Activated naive CD4-positive, alpha-beta T cell treated with anti-CD3 and anti-CD28 coated beads, Interleukin-2, amount 10 ng/mL, durations not matched to agents 7 days and 5 days (primary cell): ENCODE measurements around the gene MYO1D.

Experiments used
- CTCF ChIA-PET: fragments of 350-600 bp; sonication (Branson Sonifier 250); formaldehyde crosslinking; loops from one replicate; lab custom pipeline; 2021; ENCODE audit warnings: antibody characterized with exemption; lab: Charles Lee
- DNase-seq: peaks from one replicate; pipeline ENCODE4 v3.0.0-alpha.2; 2020
- H3K27ac Mint-ChIP-seq: one replicate; pipeline ENCODE4 v1.8.0; 2021; ENCODE audit warnings: mild to moderate bottlenecking, moderate library complexity, mixed read lengths
- H3K27me3 Mint-ChIP-seq: one replicate; pipeline ENCODE4 v1.8.0; 2021; ENCODE audit warnings: mild to moderate bottlenecking, mixed read lengths
- H3K36me3 Mint-ChIP-seq: one replicate; pipeline ENCODE4 v1.8.0; 2021; ENCODE audit warnings: mixed read lengths
- H3K4me1 Mint-ChIP-seq: one replicate; pipeline ENCODE4 v1.8.0; 2021; ENCODE audit warnings: mixed read lengths
- H3K4me3 Mint-ChIP-seq: one replicate; pipeline ENCODE4 v1.8.0; 2021; ENCODE audit warnings: mild to moderate bottlenecking, moderate library complexity, mixed read lengths
- H3K9me3 Mint-ChIP-seq: one replicate; pipeline ENCODE4 v1.8.0; 2021; ENCODE audit warnings: mixed read lengths

Gene MYO1D

DNA sequence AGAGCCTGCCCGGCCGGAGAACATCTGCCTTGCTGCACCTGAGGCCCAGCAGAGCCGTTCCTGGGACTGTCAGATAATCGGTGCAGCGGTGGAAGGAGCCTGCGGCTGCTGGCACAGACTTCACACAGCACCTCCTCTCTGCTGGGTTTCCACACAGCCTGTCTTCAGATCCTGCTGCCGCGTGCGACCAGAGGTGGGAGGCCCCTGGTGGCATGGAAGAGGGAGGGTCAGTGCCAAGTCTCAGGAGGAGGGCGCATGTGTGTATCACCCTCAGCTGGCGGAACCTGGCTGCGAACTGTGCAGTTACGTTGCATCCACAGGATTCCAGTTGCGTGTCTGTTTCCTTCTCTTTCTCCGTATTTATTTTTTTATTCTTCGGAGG is 386.8 kb downstream of the MYO1D start:
- peak overlapping the region; percentile 67 for H3K27ac Mint-ChIP-seq
- H3K36me3 Mint-ChIP-seq: peaks cover 33% of the 10 kb centered on the region
- CTCF ChIA-PET: interaction anchor here (1.1 to 4.7 kb wide), 7 partner anchors 8 to 169 kb away, joined by 3 to 23 read pairs (median 6); no protein-coding TSS in a partner anchor
- peaks cover 7% of the 10 kb centered on the region for H3K27me3 Mint-ChIP-seq
- peak; percentile 34 for DNase-seq
- no peaks in the 10 kb centered on the region for H3K9me3 Mint-ChIP-seq
- peak overlapping the region; percentile 80 for H3K4me3 Mint-ChIP-seq
- peaks cover 78% of the 10 kb centered on the region for H3K4me1 Mint-ChIP-seq

DNA sequence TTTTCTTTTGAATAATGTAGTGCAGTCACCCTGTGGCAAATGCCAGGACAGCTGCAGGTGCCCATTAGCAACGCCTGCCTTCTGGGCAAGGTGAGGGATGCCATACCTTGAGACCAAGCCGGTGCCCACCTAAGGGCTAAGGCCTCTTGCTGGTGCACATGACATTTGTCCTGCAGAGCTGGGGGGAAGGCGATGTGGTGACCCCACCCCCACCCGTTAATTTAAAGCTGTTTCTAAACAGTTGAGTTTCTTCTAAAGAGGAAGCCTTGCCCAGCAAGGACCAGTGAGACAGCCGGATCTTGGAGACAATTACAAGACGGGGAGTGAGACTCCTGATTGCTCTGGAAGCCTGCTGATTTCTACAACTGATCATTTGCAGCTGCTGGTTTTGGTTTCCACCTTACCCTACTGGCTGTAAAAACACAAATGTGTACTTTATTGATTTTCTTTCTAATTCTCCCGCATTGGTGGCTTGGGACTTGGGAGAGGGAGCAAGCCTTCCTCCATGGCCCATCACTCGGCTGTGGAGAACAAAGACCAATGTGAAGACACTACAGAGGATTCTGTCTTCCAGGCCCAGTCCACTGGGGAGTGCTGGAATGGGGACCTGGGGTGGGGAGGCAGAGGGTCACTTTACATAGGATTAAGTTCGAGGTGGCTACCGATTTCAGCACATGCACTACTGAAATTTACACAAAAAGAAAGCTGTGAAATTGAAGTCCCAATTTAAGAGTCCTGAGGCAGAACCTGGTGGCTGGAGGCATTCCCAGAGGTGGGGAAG is 387.4 kb downstream of the MYO1D start:
- peak overlapping the region; percentile 80 for H3K4me3 Mint-ChIP-seq
- DNase-seq: no peak
- H3K27me3 Mint-ChIP-seq: peaks cover 7% of the 10 kb centered on the region
- peaks cover 74% of the 10 kb centered on the region for H3K4me1 Mint-ChIP-seq
- CTCF ChIA-PET: interaction anchor here (0.8 to 4.7 kb wide), 7 partner anchors 8 to 119 kb away, joined by 3 to 23 read pairs (median 6); no protein-coding TSS in a partner anchor
- H3K9me3 Mint-ChIP-seq: no peaks in the 10 kb centered on the region
- peaks cover 33% of the 10 kb centered on the region for H3K36me3 Mint-ChIP-seq
- H3K27ac Mint-ChIP-seq: peak overlapping the region; percentile 77

DNA sequence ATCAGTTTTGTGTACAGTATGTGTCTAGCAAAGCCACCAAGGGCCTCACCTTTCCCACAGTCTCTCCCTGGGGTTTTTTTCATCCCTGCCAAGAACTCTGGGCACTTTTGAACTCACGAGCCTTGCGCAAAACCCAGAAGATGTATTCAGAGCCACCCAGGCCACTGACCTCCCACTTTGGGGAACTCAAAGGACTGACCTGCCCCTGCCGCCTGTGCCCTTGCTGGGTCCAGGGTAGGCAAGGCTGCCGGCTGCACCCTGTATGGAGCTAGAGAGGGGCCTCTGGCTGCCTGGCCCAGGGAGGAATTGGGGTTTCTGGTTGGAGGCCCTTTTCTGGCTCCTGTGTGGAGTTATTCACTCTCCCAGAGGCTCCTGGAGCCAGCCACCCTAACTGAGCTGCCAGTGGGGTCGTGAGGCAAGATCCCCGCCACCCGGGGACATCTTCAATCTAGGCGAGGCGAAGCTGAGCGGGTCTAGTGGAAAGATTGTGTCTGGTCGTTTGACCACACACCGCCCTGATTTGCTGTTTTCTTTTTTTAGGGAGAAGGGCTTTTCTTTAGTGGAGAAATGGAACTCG is 388.2 kb downstream of the MYO1D start:
- Mint-ChIP-seq H3K9me3 (no peaks in the 10 kb centered on the region), H3K36me3 (peaks cover 33% of the 10 kb centered on the region), H3K4me1 (peaks cover 69% of the 10 kb centered on the region), H3K27me3 (peaks cover 7% of the 10 kb centered on the region), H3K27ac (no peak overlapping the region), H3K4me3 (peak overlapping the region; percentile 80)
- CTCF ChIA-PET: interaction anchor here (0.8 to 4.7 kb wide), 7 partner anchors 8 to 120 kb away, joined by 3 to 23 read pairs (median 6); no protein-coding TSS in a partner anchor
- DNase-seq: no peak

DNA sequence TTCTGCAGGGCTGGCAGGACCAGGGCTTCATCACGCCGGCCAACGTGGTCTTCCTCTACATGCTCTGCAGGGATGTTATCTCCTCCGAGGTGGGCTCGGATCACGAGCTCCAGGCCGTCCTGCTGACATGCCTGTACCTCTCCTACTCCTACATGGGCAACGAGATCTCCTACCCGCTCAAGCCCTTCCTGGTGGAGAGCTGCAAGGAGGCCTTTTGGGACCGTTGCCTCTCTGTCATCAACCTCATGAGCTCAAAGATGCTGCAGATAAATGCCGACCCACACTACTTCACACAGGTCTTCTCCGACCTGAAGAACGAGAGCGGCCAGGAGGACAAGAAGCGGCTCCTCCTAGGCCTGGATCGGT is 388.8 kb downstream of the MYO1D start:
- Mint-ChIP-seq H3K27me3 (peaks cover 7% of the 10 kb centered on the region), H3K9me3 (no peaks in the 10 kb centered on the region), H3K4me1 (peaks cover 67% of the 10 kb centered on the region), H3K4me3 (peak overlapping the region; percentile 80), H3K27ac (no peak overlapping the region), H3K36me3 (peaks cover 36% of the 10 kb centered on the region)
- CTCF ChIA-PET: interaction anchor here (0.9 to 4.7 kb wide), 6 partner anchors 26 to 120 kb away, joined by 3 to 23 read pairs (median 8); partner anchors contain the start of gene PSMD11
- DNase-seq: no peak

DNA sequence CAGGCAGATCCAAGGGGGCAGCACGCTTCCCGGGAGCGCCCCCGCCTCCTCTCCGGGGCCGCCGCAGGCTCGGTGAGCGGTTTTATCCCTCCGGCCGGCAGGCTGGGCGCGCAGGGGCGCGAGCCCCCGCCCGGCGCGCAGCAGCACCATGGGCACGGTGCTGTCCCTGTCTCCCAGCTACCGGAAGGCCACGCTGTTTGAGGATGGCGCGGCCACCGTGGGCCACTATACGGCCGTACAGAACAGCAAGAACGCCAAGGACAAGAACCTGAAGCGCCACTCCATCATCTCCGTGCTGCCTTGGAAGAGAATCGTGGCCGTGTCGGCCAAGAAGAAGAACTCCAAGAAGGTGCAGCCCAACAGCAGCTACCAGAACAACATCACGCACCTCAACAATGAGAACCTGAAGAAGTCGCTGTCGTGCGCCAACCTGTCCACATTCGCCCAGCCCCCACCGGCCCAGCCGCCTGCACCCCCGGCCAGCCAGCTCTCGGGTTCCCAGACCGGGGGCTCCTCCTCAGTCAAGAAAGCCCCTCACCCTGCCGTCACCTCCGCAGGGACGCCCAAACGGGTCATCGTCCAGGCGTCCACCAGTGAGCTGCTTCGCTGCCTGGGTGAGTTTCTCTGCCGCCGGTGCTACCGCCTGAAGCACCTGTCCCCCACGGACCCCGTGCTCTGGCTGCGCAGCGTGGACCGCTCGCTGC is 389.3 kb downstream of the MYO1D start:
- Mint-ChIP-seq H3K4me3 (peak overlapping the region; percentile 80), H3K9me3 (no peaks in the 10 kb centered on the region), H3K27me3 (peaks cover 7% of the 10 kb centered on the region), H3K27ac (peak overlapping the region; percentile 76), H3K4me1 (peaks cover 61% of the 10 kb centered on the region), H3K36me3 (peaks cover 37% of the 10 kb centered on the region)
- CTCF ChIA-PET: interaction anchor here (0.9 to 4.7 kb wide), 6 partner anchors 25 to 121 kb away, joined by 3 to 23 read pairs (median 6); partner anchors contain the start of gene PSMD11
- DNase-seq: peak; percentile 57

DNA sequence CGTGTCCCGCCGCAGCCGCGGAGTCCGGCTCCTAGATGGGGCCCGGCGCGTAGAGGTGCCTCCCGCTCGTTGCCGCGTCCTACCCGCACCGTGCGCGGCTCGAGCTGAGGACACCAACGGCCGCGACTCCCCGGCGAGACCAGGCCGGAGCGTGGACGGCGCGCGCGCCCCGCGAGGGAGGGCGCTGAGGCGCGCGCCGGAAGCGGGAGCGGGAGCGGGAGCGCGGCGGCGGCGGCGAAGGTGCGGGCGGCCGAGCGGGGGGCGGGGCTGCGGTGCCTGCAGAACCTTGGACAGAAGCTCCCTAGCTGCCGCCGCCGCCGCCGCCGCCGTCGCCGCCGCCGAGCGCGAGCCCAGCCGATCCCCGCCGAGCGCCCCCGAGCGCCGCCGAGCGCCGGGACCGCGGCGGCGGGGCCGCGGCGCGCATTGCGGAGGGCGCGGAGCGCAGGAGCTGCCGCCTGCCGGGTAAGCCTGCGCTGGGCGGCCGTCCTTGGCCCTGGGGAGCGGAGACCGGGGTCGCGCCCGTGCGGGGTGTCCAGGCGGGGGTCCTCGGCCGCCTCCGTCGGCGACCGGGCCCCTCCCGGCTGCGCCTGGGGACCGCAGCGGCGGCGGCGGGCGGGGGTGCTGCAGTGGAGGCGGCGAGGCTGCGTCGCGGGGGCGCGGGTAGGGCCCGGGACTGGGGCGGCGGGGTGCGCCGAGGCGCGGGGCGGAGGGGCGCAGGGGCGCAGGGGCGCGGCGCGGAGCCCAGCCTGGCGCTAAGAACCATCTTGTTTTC is 390.0 kb downstream of the MYO1D start, which contains the start of gene CDK5R1:
Gene CDK5R1 (plus strand): TSS at position 293 of the 772 bp plus-strand sequence. CDS start 628 bp downstream, outside the sequence.
- Mint-ChIP-seq H3K27me3 (peaks cover 7% of the 10 kb centered on the region), H3K4me1 (peaks cover 54% of the 10 kb centered on the region), H3K4me3 (peak within 1 kb of the TSS; percentile 80), H3K27ac (peak within 1 kb of the TSS; percentile 77), H3K9me3 (no peaks in the 10 kb centered on the region), H3K36me3 (peaks cover 35% of the 10 kb centered on the region)
- DNase-seq: peak; percentile 83
- CTCF ChIA-PET: interaction anchor here (0.9 to 3.5 kb wide), 5 partner anchors 38 to 172 kb away, joined by 3 to 22 read pairs (median 5); partner anchors contain the start of gene PSMD11

DNA sequence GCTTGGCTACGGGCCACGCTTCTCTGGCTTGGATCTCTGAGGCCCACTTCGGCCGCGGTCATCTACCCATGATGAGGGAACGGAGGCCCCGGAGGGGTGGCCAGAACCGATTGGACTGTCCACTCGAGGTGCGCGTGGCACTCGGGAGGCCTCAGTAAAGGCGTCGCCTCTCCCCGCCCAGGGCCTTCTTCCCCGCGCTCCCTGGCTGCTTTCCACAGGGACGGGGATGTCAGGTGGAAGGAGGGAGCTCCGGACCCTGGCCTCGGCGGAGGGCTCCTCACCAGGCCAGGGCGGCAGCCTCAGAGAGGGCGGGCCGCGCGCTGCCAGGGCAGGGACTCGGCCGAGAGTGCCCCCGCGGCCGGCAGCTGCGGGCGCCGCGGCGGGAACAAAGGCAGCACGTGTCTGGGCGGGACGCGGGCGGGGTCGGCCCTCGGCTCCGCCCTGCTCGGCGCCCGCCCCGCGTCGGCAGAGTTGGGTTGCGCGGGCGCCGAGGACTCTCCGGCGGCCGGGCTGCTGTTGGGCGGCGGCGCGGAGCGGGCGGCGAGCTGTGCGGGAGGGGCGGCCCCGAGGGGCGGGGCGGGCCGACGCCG is 390.7 kb downstream of the MYO1D start:
- peaks cover 7% of the 10 kb centered on the region for H3K27me3 Mint-ChIP-seq
- peaks cover 40% of the 10 kb centered on the region for H3K36me3 Mint-ChIP-seq
- CTCF ChIA-PET: interaction anchor here (1.0 to 5.2 kb wide), 6 partner anchors 11 to 173 kb away, joined by 3 to 51 read pairs (median 6); partner anchors contain the start of gene PSMD11
- H3K9me3 Mint-ChIP-seq: no peaks in the 10 kb centered on the region
- peak overlapping the region; percentile 64 for H3K4me3 Mint-ChIP-seq
- H3K27ac Mint-ChIP-seq: no peak overlapping the region
- peaks cover 47% of the 10 kb centered on the region for H3K4me1 Mint-ChIP-seq
- DNase-seq: peak; percentile 72

GRCh38 chr17:32485261-32486110 is 391.4 kb downstream of the MYO1D start:
- DNase-seq: no peak
- Mint-ChIP-seq H3K27ac (peak overlapping the region; percentile 77), H3K27me3 (peaks cover 7% of the 10 kb centered on the region), H3K36me3 (peaks cover 39% of the 10 kb centered on the region), H3K9me3 (no peaks in the 10 kb centered on the region), H3K4me3 (peak overlapping the region; percentile 64), H3K4me1 (peaks cover 40% of the 10 kb centered on the region)
- CTCF ChIA-PET: interaction anchor here (1.0 to 5.2 kb wide), 4 partner anchors 10 to 174 kb away, joined by 3 to 51 read pairs (median 8); no protein-coding TSS in a partner anchor

DNA sequence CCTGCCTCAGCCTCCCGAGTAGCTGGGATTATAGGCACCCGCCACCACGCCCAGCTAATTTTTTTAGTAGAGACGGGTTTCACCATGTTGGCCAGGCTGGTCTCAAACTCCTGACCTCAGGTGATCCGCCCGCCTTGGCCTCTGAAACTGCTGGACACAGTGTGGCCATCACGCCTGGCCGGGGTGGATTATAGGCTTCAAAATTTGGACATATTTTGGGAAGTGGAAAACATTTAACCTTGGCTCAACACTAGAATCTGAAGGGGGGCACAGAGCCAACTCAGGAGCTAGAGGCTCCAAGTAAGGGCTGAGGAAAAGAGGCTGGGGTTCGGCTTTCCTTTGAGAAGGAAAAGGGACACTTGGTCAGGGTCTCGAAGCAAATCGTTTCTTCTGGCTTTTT is 392.3 kb downstream of the MYO1D start:
- H3K9me3 Mint-ChIP-seq: no peaks in the 10 kb centered on the region
- CTCF ChIA-PET: interaction anchor here (0.9 to 5.2 kb wide), 18 partner anchors 15 to 393 kb away, joined by 3 to 51 read pairs (median 4); partner anchors contain the start of gene PSMD11
- H3K27ac Mint-ChIP-seq: no peak overlapping the region
- peaks cover 38% of the 10 kb centered on the region for H3K36me3 Mint-ChIP-seq
- peak overlapping the region; percentile 13 for H3K4me3 Mint-ChIP-seq
- H3K27me3 Mint-ChIP-seq: peaks cover 7% of the 10 kb centered on the region
- H3K4me1 Mint-ChIP-seq: peaks cover 31% of the 10 kb centered on the region
- no peak for DNase-seq

DNA sequence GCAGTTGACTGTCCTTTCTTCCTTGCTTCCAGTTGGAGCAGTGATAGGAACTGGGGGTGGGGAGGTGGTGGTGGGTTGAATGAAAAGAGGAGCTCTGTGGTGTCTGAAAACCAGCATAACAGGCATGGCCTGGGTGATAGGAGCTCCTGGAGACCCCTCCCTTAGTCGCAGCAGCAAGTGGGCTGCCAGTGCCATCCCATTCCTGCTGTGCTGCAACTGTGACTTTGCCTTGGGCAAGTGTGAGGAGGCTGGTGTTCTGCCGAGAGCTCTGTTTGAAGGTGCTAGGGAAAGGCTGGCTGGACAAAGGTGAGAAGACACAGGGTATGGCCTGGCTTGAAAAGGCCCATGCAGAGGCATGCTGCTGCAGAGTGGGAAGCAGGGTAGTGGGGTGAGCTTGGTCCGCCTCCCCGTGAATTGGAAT is 392.9 kb downstream of the MYO1D start:
- Mint-ChIP-seq H3K36me3 (peaks cover 38% of the 10 kb centered on the region), H3K27me3 (peaks cover 7% of the 10 kb centered on the region), H3K27ac (peak overlapping the region; percentile 4), H3K4me1 (peaks cover 26% of the 10 kb centered on the region), H3K4me3 (no peak overlapping the region), H3K9me3 (no peaks in the 10 kb centered on the region)
- DNase-seq: no peak
- CTCF ChIA-PET: interaction anchor here (0.6 to 5.2 kb wide), 27 partner anchors 8 to 394 kb away, joined by 3 to 51 read pairs (median 4); partner anchors contain the start of gene PSMD11

DNA sequence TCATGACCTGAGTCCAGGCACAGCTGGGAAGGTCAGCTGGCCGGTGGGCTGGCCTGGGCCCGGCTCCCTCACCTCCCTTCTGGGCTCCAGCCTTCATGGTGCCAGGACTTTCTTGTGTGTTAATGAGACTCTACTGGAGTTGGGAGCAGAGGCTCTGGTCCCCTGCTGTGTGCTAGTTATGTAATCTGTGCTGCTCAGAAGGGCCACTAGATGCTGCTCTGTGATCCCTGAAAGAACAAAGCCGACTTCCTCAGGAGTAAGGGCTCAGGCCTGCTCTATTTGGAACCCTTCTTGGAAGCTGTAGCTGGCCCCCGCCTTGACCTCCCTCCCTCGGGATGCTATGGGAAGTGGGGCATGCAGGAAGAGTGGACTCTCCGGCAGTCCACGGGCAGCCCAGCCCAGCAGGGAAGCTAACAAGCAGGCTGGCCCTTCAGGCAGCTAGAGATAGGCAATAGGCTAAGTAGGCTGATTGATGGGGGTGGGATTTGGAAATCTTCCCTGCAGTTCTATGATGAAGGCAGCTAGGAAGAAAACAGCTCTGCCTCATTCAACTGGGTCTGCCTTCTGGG is 393.4 kb downstream of the MYO1D start:
- DNase-seq: peak; percentile 59
- CTCF ChIA-PET: interaction anchor here (0.6 to 5.2 kb wide), 33 partner anchors 8 to 453 kb away, joined by 3 to 51 read pairs (median 4); partner anchors contain the start of gene PSMD11
- peak overlapping the region; percentile 4 for H3K27ac Mint-ChIP-seq
- H3K9me3 Mint-ChIP-seq: no peaks in the 10 kb centered on the region
- H3K36me3 Mint-ChIP-seq: peaks cover 37% of the 10 kb centered on the region
- peaks cover 21% of the 10 kb centered on the region for H3K4me1 Mint-ChIP-seq
- H3K27me3 Mint-ChIP-seq: peaks cover 7% of the 10 kb centered on the region
- H3K4me3 Mint-ChIP-seq: no peak overlapping the region
